ENCODE measurements around the gene ACSM2B. TPM values are rescaled to one million over a fixed set of nuclear protein-coding genes. Genes with fewer than 3 reads are reported as not detected.

Gene ACSM2B, protein sequence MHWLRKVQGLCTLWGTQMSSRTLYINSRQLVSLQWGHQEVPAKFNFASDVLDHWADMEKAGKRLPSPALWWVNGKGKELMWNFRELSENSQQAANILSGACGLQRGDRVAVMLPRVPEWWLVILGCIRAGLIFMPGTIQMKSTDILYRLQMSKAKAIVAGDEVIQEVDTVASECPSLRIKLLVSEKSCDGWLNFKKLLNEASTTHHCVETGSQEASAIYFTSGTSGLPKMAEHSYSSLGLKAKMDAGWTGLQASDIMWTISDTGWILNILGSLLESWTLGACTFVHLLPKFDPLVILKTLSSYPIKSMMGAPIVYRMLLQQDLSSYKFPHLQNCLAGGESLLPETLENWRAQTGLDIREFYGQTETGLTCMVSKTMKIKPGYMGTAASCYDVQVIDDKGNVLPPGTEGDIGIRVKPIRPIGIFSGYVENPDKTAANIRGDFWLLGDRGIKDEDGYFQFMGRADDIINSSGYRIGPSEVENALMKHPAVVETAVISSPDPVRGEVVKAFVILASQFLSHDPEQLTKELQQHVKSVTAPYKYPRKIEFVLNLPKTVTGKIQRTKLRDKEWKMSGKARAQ
- total RNA-seq (2022; extraction: Qiagen RNA extraction) = not detected in 5 replicates

DNA sequence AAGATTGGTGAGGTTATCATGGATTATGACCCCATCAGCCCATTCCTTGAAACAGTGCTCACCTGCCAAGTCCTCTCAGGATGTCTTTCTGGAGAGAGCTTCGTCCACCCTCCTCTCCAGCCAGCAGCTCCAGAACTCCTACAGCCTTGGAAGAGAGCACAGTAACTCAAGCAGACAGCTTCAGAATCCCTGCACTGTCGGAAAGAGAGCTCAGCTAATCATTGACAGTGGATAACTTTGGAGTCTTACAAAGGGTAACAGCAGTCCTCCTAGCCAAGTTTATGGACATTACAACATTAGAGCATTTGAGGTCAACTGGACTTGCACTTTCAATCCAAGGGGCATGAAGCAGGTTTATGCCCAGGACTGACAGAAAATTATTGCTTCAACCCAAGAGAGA is at the start of gene ACSM2B:
Gene ACSM2B, minus strand, starts transcription at position 223 of the 400 bp plus-strand sequence. CDS start 11,522 bp downstream, outside the sequence.

Other genes with a start within 250 kb of the ACSM2B start
- not detected in 5 replicates for gene GP2, start 248.9 kb downstream of the ACSM2B start, total RNA-seq (2022; extraction: Qiagen RNA extraction)
- not detected in 5 replicates for gene UMOD, start 223.7 kb downstream of the ACSM2B start, total RNA-seq (2022; extraction: Qiagen RNA extraction)
- gene PDILT, start 171.6 kb downstream of the ACSM2B start, total RNA-seq (2022; extraction: Qiagen RNA extraction) = not detected in 5 replicates
- gene ACSM5, start 166.8 kb downstream of the ACSM2B start, total RNA-seq (2022; extraction: Qiagen RNA extraction) = not detected in 5 replicates
- not detected in 5 replicates for gene ACSM2A, start 124.8 kb downstream of the ACSM2B start, total RNA-seq (2022; extraction: Qiagen RNA extraction)
- gene ACSM1, start 121.3 kb upstream of the ACSM2B start, total RNA-seq (2022; extraction: Qiagen RNA extraction) = not detected in 5 replicates
- gene THUMPD1, start 165.5 kb upstream of the ACSM2B start, total RNA-seq (2022; extraction: Qiagen RNA extraction) = 19.4 to 28.2 TPM (median 21.2 TPM) in 5 replicates
- 2.9 to 3.6 TPM (median 3.0 TPM) in 5 replicates for gene ACSM3, start 187.6 kb upstream of the ACSM2B start, total RNA-seq (2022; extraction: Qiagen RNA extraction)
- 12.8 to 14.6 TPM (median 14.1 TPM) in 5 replicates for gene ERI2, start 230.1 kb upstream of the ACSM2B start, total RNA-seq (2022; extraction: Qiagen RNA extraction)
- gene REXO5, start 230.2 kb upstream of the ACSM2B start, total RNA-seq (2022; extraction: Qiagen RNA extraction) = 3.6 to 4.9 TPM (median 4.3 TPM) in 5 replicates